HG02852 (cell line): ENCODE measurements around the gene NEURL1.

Experiments used
- ATAC-seq: cut with Tn5 transposase; IDR thresholded peaks from one replicate; pipeline ENCODE4 v1.9.1; 2021; ENCODE audit warnings: mild to moderate bottlenecking, moderate library complexity; ENCODE audit not compliant: unreplicated experiment

Gene NEURL1

DNA sequence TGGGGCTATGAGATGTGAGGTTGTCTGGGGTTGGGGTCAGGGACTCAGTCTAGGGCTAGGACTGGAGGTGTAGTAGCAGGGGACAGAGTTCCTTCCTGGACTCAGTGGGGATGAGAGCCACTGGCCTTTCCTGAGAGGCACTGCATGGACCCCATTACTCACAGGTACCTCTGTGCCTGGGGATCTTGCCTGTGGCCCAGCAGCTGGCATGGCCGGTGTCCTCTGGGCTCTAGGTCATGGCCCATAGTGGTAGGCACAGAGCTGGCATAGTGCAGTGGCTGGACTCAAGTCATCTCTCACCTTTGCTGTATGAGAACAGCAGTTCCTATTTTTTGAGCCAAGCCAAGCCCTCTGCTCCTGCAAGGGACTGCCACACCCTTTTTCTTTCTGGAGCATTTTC, 51.9 kb downstream of the NEURL1 start:
- ATAC-seq: no peak

DNA sequence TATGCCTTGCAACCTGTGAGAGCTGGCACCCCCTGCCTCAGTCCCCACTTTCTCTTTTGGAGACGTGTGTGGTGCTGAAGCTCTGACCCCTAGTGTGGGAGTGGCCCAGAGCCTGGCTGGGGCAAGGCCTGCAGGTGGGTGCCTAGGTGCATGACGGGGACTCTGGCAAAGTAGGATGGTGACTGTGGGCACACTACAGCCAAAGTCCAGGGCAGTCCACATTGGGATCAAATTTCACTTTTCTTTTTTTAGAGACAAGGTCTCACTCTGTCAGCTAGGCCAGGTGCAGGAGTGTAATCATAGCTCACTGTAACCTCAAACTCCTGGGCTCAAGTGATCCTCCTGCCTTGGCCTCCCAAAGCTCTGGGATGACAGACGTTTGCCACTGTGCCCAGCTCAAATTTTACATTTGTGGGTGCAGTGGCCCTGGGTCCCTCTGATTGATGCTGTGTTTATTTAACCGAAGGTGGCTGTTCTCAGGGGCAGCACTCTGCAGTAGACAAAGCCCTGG, 52.3 kb downstream of the NEURL1 start:
- no peak for ATAC-seq

DNA sequence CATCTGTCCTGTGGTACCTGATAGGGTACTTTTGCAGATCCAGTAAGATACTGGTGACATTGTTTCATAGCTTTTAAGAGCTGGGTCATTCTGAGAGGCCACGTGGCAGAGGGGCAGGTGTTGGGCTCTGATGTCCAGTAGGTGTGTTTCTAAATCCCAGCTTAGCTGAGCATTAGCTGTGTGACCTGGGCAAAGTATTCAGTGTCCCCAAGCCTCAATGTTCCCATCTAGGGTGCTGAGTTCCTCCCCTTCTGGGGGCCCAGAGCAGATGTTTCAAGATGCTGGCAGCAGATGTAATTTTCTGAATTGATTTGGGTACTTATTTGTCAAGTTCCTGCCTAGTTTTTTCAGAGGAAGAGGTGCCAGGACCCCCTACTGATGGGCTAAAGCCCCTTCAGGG, 52.9 kb downstream of the NEURL1 start:
- ATAC-seq: no peak

DNA sequence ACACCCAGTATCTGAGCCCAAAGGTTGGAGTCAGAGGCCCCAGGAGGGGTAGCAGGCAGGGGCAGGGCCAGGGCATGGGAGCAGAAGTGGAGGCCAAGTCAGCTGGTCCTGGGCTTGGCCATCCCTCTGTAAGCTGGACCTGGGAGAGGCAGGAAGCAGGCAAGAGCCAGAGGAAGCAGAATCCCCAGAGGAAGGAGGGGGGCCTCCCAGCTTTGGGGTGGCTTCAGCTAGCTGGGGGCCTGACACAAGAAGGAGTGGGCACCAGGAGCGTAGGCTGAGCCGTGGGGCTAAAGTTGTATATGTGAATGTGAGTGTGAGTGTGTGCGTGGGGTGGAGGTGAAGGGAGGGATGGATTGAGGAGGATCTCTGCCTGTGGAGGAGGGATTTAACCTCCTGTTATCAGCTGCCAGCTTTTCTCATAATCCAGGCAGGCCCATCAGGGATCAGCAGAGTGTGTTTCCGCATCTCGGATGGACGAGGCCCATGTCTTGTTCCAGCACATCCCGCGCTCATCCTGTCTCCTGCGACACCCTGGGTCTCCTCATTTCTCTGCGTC, 54.0 kb downstream of the NEURL1 start:
- ATAC-seq: no peak

DNA sequence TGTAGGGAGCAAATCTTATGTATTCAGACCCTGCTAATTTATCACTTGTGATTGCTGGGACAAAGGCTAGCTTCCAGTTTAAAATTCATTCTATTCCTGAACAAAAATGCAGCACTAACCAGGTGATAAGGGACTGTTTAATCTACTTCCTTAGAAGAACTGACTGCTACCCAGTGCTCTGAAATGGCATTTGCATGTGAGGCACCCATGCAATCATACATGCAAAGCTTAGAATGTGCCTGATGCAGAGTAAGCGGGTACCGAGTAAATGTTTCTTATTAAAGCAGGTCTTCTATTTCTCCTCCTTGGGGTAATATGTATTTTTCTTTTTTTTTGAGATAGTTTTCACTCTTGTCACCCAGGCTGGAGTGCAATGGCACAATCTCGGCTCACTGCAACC, 54.5 kb downstream of the NEURL1 start:
- no peak for ATAC-seq

DNA sequence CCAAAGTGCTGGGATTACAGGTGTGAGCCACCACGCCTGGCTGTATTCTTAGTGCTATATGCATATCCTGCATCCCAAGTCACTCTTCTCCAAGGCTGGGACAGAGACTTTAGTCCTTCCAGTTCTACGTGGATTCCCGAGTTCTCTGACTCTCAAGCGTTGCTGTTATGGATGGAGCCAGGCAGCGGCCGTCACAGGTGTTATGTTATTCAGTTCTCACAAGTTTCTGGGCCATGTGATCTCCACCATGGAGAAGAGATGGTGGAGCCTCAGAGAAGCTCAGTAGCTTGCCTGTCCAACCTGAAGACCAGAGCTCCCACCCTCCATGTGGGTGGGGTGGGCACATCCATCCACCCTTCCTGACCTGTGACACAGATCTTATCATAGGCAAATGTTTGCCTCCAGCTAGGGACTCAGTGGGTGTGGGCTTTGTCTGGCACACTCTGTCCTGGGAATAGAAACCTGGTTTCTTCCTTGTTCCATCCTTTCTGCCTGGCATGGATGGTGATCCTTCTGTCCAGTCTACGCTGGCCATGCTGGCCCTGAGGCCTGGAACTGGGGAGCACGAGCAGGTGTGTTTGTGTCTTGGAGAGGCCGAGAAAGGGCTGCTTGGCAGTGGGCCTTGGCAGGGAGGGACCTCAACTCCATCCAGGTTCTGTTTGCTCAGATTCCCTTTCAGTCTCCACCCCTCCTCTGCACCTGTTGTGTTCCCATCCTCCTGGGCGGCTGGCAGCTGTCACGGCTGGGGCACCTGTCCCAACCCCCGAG, 55.3 kb downstream of the NEURL1 start:
- no peak for ATAC-seq

DNA sequence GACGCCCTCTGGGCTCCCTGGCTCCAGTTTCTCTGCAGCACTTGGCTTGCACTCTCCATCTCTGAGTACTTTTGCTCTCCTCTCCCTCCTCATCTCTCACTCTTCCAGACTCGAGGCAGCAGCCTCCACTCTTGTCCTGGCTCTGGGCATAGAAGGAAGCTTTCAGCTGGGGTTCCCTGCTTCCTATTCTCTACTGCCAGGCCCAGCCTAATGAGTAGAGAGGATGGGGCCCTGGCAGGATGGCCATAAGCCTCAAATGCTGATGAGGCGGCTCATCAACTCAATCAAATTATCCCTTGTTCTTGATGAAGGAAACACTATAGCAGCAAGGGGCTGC, 55.8 kb downstream of the NEURL1 start:
- ATAC-seq: no peak

DNA sequence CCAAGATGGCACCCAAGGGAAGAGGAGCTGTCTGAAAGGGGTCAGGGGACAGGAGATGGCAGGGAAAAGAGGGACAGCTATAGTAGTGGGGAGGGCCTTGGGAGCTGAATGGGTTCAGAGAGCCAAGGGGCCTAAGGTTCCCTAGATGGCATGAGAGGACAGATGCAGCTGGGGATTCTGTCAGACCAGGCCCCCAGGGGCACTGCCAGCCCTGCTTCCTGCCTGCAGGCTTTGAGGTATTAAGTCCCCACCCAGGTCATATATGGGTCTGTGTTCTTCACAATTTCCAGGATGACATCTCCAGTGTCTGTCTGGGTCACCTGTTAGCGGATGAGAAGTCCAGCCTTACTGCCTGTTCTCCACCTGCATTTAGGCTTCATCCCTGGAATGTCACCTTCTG, 56.7 kb downstream of the NEURL1 start:
- no peak for ATAC-seq

DNA sequence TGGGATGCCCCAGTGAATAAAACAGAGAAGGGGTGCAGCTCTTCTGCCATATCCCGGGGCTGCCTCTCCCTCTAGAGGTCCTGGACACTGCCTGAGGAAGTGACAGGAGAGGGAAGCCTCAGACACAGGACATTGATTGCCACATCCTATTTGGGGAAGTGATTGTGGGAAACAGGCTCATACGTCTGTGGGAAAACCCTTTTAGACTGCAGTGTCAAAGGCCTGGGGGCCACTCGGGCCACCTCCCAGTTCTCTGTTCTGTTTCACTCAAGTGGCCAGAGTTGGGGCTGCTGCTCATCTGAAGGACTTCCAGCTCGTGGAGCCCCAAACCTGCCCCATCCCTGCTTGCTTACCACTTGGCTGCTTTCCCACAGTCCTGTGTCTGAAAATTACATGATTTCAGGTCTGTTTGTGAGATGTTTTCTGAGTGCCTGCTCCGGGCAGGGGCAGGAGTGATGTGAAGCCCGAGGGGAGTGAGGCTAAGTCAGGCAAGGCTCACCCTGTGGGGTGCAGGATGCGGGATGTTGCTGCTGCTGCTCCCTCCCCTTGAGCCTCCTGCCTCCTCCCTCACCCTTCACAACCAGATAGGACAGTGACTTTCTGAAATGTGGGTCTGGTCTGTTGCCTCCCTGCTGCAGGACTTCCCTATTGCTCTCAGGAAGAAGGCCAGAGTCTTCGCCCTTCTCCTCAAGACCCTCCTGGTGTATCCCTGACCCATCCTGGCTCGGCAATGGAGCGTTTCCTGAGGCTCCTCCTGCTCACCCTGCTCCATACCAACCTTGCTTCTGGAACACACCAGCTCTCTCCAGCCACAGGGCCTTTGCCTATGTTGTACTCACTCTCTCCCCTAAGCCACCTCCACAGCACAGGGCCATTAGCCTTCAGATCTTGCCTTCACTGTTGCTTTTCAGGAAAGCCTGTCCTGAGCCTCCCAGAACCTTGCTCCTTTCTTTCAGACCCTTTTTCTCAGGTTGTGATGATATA, 58.4 kb downstream of the NEURL1 start:
- no peak for ATAC-seq

DNA sequence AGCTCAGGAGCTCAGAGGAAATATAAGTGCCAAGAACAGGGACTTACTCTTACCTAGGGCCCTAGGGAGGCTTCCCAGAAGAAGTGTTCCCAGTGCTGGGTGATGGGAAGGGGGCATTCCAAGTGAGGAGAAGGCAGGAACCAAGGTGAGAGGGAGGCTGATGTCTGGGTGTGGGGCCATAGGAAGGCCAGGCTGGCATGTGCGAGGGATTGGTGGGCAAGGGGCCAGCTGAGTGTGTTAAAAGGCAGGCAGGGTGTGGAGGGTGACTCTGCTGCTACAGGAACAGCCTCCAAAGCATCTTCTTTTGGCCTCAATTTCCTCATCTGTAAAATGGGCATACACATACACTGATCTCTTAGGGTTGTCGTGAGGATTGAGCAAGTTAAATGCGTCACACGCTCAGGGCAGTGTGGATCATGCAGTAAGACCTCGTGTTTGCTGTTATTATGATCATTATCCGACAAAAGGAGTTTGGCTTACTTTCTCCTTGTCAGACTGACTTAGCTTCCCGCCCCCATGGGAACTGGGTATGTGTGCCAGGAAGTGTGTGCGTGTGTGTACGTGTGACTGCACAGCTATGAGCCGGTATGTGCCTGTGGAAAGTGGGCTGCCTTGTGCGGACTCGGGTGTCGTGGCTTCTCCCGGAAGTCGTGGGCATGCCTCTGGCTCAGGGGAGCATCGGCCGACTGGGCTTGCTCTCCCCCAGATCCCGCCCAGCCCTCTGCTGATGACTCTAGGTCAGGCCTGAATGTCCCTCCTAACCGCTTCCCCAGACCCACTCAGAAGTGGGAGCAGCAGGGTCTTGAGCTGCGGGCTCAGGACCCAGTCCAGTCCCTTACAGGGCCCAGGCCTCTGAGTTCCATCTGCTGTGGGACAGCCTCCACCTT, 59.6 kb downstream of the NEURL1 start:
- no peak for ATAC-seq

DNA sequence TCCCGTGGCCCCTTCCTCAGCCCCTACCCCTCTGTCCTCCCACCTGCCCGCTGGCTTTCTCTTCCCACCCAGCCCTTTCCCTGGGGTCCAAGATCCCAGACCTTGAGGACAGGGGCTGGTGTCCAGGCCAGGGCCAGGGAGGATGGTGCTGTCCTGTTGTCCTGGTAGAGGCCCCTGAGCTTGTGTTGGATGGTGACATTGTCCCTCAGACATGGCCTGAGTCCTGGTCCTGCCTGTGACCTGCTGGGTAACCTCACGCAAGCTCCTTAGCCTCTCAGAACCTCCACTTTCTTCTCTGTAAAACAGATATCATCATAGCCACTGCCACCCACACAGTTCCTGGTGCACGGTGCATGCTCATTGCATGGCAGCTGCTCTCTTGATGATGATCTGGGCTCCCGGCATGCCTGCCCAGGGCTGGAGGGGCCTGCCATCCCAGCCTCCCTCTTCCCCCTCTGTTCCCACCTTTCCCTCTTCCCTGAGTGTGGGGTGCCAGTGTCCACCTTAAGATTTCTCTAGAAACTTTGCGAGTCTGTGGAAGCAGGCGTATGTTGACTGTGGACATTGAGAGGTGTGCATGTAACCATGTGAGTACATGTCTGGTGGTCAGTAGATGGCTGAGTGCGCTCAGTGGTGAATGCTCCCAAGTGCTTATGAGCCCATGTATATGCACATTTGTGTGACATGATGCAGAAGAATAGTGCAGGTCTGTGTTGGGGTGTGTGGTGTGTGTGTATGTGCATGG, 60.4 kb downstream of the NEURL1 start:
- ATAC-seq: no peak

DNA sequence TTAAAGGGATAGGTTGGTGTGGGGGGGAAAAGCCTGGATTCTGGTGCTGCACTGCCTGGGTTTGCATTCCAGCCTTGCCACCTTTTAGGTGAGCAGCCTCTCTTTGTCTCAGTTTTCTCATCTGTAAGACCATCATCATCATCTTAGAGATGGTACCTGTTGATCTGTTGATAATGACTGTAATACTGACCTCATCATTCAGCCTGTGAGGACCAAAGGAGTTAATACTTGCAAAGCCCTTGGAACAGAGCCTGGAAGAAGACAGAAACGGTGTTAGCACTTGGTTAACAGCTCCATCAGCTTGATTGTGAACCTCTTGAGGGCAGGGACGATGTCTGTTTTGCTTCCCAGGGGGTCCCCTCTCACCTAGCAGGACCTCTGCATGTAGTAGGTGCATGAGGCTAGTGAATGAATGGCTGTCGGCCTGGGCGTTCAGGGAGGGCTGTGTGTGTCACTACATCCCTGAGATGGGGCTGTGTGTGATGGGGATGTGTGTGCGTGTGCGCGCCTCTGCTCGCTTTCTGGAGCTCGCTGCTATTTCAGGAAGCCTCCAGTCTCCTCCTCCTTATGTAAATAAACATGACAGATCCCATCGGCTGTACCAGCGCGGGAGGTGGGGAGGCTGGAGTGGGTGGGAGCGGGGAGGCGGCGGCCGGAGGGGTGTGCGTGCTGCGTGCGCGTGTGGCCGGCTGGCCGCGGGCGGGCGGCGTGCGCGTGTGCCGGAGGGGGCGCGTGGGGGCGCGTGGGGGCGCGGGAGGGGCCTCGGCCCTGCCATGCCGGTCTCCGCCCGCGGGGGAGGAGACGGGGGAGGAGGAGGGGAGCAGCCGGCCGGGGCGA, 61.2 kb downstream of the NEURL1 start:
- ATAC-seq: no peak

DNA sequence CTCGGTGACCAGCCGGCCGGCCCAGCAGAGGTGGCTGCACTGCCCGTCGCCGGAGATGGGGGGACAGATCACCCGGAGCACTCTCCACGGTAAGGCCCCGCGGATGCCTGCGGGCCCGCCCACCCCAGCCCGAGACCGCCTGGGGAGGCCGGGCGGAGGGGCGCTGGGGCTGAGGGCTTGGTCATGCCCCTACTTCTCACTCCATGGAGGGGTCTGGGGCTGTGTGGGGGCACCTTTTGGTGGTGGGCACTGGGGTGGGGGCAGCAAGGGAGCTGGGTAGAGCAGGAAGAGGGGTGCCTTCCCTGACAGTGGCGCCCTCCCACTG, 61.8 kb downstream of the NEURL1 start:
- no peak for ATAC-seq

DNA sequence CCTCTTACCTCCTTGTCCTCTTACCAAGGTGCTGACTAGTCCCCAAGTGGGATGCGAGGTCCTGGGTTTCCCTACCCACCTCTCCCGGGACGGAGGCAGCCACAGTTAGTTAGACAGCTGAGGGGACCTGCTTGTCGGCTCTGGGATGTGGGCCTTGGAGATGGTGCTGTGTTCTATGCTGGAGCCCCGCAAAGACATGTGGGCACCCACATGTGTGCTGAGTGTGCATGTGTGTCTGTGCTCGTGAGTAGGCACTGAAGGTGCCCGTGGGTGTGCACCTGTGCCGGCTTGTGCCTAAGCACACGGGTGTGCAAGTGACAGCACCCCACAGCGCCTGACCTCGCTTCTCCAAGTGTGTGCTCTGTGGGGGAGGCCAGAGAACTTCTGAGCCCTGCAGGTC, 62.2 kb downstream of the NEURL1 start:
- no peak for ATAC-seq

DNA sequence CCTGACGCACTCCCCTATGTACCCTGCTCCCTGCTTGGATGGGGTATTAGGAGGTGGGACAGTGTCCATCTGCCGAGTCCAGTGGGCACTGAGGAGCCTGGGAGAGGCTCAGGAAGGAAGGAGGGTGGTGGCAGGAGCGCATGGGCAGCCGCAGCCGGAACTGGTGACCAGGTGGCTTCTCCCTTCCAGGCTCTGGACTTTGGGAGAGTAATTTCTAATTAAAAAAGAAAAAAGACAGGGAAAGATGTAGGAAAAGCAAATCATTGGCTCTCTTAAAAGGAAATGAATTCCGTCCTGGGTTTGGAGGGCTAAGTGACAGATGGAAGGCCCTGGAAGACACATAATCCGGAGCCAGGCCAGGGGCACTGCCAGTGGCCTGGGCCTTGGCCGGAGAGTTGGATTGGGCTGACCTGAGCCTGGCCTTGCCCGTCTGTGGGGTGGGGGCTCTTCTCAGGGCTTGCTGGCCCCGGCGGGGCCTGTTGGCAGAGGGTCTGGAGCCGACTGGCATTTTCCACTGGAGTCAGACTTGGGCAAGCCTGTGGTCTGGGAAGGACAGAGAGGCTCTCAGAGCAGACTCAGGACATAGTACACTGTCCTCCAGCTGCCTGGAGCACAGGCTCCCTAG, 63.0 kb downstream of the NEURL1 start:
- ATAC-seq: no peak

DNA sequence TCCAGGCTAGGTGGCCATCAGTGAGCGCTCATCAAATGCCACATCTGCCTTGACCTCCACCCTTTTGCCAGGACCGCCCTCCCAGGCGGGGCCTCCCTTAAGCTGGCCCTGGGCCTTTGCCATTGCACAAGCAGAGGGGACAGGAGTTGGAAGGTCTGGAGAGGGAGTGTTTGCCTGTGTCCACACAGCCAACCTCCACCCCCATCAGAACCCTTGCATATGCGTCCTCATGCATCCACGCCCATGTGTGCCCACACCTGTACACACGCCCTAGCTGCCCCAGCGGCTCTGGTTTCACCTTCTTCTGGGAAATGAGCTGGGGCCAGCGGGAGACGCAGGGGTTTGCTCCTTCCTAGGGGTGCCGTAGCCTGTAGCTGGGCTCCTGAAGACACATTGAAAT, 64.0 kb downstream of the NEURL1 start:
- ATAC-seq: no peak

DNA sequence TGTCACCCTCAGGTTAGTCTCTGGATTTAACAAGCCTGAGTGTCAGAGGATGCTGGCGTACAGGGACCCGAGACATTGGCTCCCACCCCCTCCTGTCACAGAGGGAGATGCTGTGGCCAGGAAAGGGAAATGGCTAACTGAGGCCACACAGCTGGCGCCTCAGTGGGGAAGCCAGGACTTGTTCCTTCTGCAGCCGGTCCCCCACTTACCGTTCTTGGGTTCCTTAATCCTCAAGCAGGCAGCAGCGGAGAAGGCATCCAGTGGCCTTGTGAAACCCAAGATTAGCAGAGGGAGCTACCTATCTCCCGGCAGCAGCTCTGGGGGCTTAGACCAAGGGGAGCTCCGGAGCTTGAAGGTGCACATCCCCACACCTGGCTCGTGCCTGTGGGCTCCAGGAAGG, 65.4 kb downstream of the NEURL1 start:
- no peak for ATAC-seq

DNA sequence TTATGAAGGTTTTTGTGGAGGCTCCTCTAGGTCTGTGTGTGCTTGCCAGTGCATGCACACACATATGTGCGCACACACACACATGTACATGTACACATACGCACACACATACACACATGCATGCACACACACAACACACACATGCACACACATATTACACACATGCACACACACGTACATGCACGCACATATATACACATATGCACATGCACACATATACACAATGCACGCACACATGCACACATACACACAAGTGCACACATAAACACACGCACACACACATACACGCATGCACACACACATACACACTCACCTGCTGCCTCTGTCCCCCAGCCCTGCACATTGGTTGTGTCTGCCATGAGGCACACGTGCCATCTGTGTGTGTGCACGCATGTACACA, 66.3 kb downstream of the NEURL1 start:
- no peak for ATAC-seq

DNA sequence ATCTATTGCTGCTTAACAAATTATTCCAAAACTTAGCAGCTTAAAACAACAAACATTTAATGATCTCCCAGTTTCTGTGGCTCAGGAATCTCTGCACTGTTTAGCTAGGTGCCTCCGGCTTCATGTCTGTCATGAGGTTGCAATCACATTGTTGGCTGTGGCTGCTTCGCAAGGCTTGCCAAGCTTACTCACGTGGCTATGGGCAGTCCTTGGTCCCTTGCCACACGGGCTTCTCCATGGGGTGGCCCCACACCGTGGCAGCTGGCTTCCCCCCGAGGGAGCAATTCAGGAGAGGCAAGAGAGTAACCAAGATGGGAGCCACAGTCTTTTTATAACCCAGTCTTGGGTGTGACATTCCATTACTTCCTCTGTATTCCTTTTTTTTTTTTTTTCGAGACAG, 67.4 kb downstream of the NEURL1 start:
- no peak for ATAC-seq
